Endothelial cell of umbilical vein (primary cell): ENCODE results near the gene ATXN7.

Source experiments
- EZH2 ChIP-seq: IDR thresholded peaks from 2 replicates; pipeline ENCODE4 v1.6.1; 2012; ENCODE audit warnings: borderline replicate concordance, low read depth, mild to moderate bottlenecking, moderate library complexity, low read length, inconsistent platforms; ENCODE audit not compliant: severe bottlenecking
- FOS ChIP-seq: IDR thresholded peaks from 2 replicates; pipeline ENCODE4 v1.6.1; 2011; ENCODE audit warnings: mild to moderate bottlenecking, low read length, moderate library complexity, borderline replicate concordance; ENCODE audit not compliant: insufficient read depth
- POLR2A ChIP-seq: IDR thresholded peaks from 2 replicates; pipeline ENCODE4 v1.6.1; 2012; ENCODE audit warnings: low read depth, mild to moderate bottlenecking, control low read depth, low read length
- POLR2AphosphoS5 ChIP-seq: IDR thresholded peaks from 2 replicates; pipeline ENCODE4 v1.6.1; 2012; ENCODE audit warnings: low read depth, mild to moderate bottlenecking, control low read depth, low read length, moderate library complexity; ENCODE audit not compliant: insufficient read depth
- TF ChIP-seq, protein P1 (sequence below), 2 donors: IDR thresholded peaks; 1 replicate in 1 of 2; 2 replicates in 1 of 2; pipeline ENCODE4 v1.5.1; 2011; ENCODE audit warnings: low read length in 2 of 2, mild to moderate bottlenecking in 2 of 2, moderate library complexity in 2 of 2, control low read depth in 1 of 2, inconsistent platforms in 1 of 2, low read depth in 1 of 2; ENCODE audit not compliant: insufficient read depth in 1 of 2; ENCODE audit errors: extremely low read depth in 1 of 2
- TF ChIP-seq, protein P2 (sequence below): IDR thresholded peaks from 2 replicates; pipeline ENCODE4 v1.6.1; 2011; ENCODE audit not compliant: insufficient read depth, insufficient read length

- TF ChIP-seq POLR2A (no peak), FOS (no peak), EZH2 (no peak), POLR2AphosphoS5 (no peak)
- TF ChIP-seq, protein P1, sequence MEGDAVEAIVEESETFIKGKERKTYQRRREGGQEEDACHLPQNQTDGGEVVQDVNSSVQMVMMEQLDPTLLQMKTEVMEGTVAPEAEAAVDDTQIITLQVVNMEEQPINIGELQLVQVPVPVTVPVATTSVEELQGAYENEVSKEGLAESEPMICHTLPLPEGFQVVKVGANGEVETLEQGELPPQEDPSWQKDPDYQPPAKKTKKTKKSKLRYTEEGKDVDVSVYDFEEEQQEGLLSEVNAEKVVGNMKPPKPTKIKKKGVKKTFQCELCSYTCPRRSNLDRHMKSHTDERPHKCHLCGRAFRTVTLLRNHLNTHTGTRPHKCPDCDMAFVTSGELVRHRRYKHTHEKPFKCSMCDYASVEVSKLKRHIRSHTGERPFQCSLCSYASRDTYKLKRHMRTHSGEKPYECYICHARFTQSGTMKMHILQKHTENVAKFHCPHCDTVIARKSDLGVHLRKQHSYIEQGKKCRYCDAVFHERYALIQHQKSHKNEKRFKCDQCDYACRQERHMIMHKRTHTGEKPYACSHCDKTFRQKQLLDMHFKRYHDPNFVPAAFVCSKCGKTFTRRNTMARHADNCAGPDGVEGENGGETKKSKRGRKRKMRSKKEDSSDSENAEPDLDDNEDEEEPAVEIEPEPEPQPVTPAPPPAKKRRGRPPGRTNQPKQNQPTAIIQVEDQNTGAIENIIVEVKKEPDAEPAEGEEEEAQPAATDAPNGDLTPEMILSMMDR (IDR thresholded peaks at IDR 0.05; ENCODE audit: extremely low read depth in 1 of 2, insufficient read depth in 1 of 2, low read depth in 1 of 2, low read length in 2 of 2): no peak
- TF ChIP-seq, protein P2, sequence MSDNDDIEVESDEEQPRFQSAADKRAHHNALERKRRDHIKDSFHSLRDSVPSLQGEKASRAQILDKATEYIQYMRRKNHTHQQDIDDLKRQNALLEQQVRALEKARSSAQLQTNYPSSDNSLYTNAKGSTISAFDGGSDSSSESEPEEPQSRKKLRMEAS: no peak
Observed at GRCh38 chr3:63976161-63976871, 112.6 kb downstream of the ATXN7 start.
